ENCODE data around the gene KDM5A. TPM values are rescaled to one million over a fixed set of nuclear protein-coding genes. Genes with fewer than 3 reads are reported as not detected.

The KDM5A gene
- total and polyA plus RNA-seq, 2 donors (not counting 3 experiments of a cell fraction or from before 2014, with no cell fraction given), result 12.6 to 61.0 TPM

DNA sequence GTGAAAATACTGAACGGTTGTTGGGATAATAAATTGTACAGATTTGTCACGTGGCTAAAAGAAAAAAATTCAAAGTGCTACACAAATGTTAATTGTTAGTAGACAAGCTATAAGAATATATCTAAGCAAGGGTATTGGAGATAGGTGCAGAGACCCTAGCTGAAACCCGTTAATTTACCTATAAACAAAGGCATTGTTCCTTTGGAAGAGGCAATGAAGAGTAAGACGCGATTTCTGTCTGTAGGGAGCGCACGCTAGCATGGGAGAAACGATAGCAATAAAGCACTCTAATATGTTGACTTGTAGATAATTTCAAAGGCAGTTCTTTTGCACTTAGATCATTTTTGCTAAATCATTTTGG is 12.9 kb upstream of the KDM5A start:
- Histone ChIP-seq H3K79me2 (ENCODE audit: control insufficient read depth, insufficient read depth, low read length) (peaks cover 10% of the 10 kb centered on the region), H3K36me3 (ENCODE audit: control insufficient read depth in 2 of 2, extremely low read depth in 1 of 2, insufficient read depth in 2 of 2, low read length in 2 of 2) (no peaks in the 10 kb centered on the region), H2AFZ (ENCODE audit: low read depth, low read length) (peak overlapping the region; percentile 96), H3K4me2 (ENCODE audit: insufficient read depth, low read length) (peak overlapping the region; percentile 98), H3K4me3 (replicated peaks in 1 of 3; ENCODE audit: insufficient read depth in 1 of 3, low read depth in 1 of 3, low read length in 3 of 3) (peak overlapping the region; percentile 88 to 94 (median 88)), H3K27ac (ENCODE audit: insufficient read depth, low read depth, low read length) (peak overlapping the region; percentile 28), H3K9me3 (replicated peaks; ENCODE audit: control insufficient read depth, insufficient read depth, low read length) (no peaks in the 10 kb centered on the region), H3K27me3 (ENCODE audit: control insufficient read depth in 2 of 2, insufficient read depth in 2 of 2, low read length in 2 of 2) (no peaks in the 10 kb centered on the region), H3K4me1 (ENCODE audit: control insufficient read depth, extremely low read depth, insufficient read depth, low read length) (peaks cover 8% of the 10 kb centered on the region), H3K9ac (replicated peaks; ENCODE audit: extremely low read depth, insufficient read depth, low read length) (peak overlapping the region; percentile 57), H3K9me1 (replicated peaks; ENCODE audit: control insufficient read depth, extremely low read depth, insufficient read depth, low read length) (no peaks in the 10 kb centered on the region), H4K20me1 (replicated peaks; ENCODE audit: control insufficient read depth, extremely low read depth, insufficient read depth, low read length) (no peaks in the 10 kb centered on the region)
- DNase-seq (ENCODE audit: low read depth, low spot score), result peak; percentile 67
- intact Hi-C loops (cut with micrococcal nuclease), result no loop called here
- CTCF ChIA-PET, result interaction anchor here (0.8 to 1.9 kb wide), 9 partner anchors 8 to 146 kb away, joined by 3 to 6 read pairs (median 3); partner anchors contain the start of gene KDM5A
- no TSS peak for BruUV-seq (replicated peaks)
- POLR2A ChIA-PET, result no interaction called here
- dilution Hi-C loops (cut with MboI; ENCODE audit: extremely low pct_ligation_motif_present, low sequenced_read_pairs), result no loop called here
- FAIRE-seq, result peak; percentile 62
- TF ChIP-seq, protein P1, sequence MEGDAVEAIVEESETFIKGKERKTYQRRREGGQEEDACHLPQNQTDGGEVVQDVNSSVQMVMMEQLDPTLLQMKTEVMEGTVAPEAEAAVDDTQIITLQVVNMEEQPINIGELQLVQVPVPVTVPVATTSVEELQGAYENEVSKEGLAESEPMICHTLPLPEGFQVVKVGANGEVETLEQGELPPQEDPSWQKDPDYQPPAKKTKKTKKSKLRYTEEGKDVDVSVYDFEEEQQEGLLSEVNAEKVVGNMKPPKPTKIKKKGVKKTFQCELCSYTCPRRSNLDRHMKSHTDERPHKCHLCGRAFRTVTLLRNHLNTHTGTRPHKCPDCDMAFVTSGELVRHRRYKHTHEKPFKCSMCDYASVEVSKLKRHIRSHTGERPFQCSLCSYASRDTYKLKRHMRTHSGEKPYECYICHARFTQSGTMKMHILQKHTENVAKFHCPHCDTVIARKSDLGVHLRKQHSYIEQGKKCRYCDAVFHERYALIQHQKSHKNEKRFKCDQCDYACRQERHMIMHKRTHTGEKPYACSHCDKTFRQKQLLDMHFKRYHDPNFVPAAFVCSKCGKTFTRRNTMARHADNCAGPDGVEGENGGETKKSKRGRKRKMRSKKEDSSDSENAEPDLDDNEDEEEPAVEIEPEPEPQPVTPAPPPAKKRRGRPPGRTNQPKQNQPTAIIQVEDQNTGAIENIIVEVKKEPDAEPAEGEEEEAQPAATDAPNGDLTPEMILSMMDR (IDR thresholded peaks at IDR 0.05; ENCODE audit: extremely low read depth in 1 of 2, insufficient read depth in 1 of 2, low read depth in 1 of 2, low read length in 2 of 2), result peak in 1 of 2 donors; percentile 15
- no peak for TF ChIP-seq MYC (IDR thresholded peaks at IDR 0.05; ENCODE audit: low read depth, low read length)

DNA sequence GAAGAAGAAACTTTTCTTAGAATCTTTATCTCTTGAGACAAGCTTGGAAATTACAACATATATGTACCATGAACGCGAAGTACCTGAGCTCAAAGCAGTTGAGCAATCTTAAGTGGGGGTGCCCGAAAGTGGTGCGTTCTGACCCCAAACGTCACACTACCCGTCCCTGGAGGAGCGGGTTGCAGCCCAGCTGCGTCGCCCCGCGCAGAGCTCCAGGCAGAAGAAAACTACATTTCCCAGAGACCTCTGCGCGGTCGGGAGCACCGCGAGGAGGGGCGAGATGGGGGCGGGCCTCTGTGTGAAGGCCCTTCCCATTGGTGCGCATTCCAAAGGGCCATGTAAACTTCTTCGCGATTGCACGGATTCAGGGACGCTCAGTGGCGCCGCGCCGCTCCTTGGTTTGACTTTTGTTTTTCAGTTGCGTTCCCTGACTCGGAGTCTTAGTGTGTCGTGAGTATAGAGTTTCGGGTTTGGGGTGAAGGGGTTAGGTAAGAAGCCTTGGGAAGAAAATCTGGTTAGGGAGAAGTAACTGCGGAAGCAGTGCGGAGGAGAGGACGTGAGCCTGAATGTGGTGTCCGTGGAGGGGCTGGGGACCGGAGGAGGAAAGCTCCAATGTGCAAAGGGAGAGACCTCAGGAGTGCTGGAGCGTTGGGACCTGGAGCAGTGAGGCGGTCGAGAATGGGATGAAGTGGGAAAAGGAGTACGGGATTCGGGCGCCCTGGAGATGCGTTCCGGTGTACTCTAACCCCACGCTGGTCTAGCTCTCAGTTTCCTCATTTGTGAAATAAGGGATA is 12.3 kb upstream of the KDM5A start, which contains the start of gene CCDC77:
Gene CCDC77, plus strand, starts transcription at position 410 of the 794 bp plus-strand sequence. CDS start 7,740 bp downstream, outside the sequence.
- dilution Hi-C loops (cut with MboI; ENCODE audit: extremely low pct_ligation_motif_present, low sequenced_read_pairs), result no loop called here
- intact Hi-C loops (cut with micrococcal nuclease), result loop anchor here (1.0 kb wide), 1 partner anchor 13 kb away; no protein-coding TSS in a partner anchor
- H3K36me3 ChIP-seq (ENCODE audit: control insufficient read depth in 2 of 2, extremely low read depth in 1 of 2, insufficient read depth in 2 of 2, low read length in 2 of 2), result no peaks in the 10 kb centered on the region
- peak; percentile 92 for FAIRE-seq
- no peaks in the 10 kb centered on the region for H3K9me3 ChIP-seq (replicated peaks; ENCODE audit: control insufficient read depth, insufficient read depth, low read length)
- TF ChIP-seq POLR2AphosphoS5 (IDR thresholded peaks at IDR 0.05; ENCODE audit: insufficient read depth, low read depth, low read length) (peak; percentile 39), MYC (IDR thresholded peaks at IDR 0.05; ENCODE audit: low read depth, low read length) (no peak), POLR2A (IDR thresholded peaks at IDR 0.05; ENCODE audit: low read depth, low read length) (peak; percentile 27), GATA2 (IDR thresholded peaks at IDR 0.05; ENCODE audit: insufficient read depth, insufficient read length, low read depth, low read length) (no peak), JUN (IDR thresholded peaks at IDR 0.05; ENCODE audit: borderline replicate concordance, insufficient read depth, insufficient read length, low read depth) (no peak), FOS (IDR thresholded peaks at IDR 0.05; ENCODE audit: borderline replicate concordance, insufficient read depth, low read length) (no peak), EZH2 (IDR thresholded peaks at IDR 0.05; ENCODE audit: borderline replicate concordance, low read depth, low read length, severe bottlenecking) (no peak)
- TF ChIP-seq, protein P1 (IDR thresholded peaks at IDR 0.05; ENCODE audit: extremely low read depth in 1 of 2, insufficient read depth in 1 of 2, low read depth in 1 of 2, low read length in 2 of 2), result peak in 1 of 2 donors; percentile 15
- TF ChIP-seq, protein P2, sequence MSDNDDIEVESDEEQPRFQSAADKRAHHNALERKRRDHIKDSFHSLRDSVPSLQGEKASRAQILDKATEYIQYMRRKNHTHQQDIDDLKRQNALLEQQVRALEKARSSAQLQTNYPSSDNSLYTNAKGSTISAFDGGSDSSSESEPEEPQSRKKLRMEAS (IDR thresholded peaks at IDR 0.05; ENCODE audit: insufficient read depth, insufficient read length), result no peak
- H3K4me3 ChIP-seq (replicated peaks in 1 of 3; ENCODE audit: insufficient read depth in 1 of 3, low read depth in 1 of 3, low read length in 3 of 3), result peak within 1 kb of the TSS; percentile 88 to 94 (median 88)
- POLR2A ChIA-PET, result no interaction called here
- peaks cover 10% of the 10 kb centered on the region for H3K79me2 ChIP-seq (ENCODE audit: control insufficient read depth, insufficient read depth, low read length)
- H3K4me2 ChIP-seq (ENCODE audit: insufficient read depth, low read length), result peak within 1 kb of the TSS; percentile 98
- peak within 1 kb of the TSS; percentile 57 for H3K9ac ChIP-seq (replicated peaks; ENCODE audit: extremely low read depth, insufficient read depth, low read length)
- no peaks in the 10 kb centered on the region for H3K27me3 ChIP-seq (ENCODE audit: control insufficient read depth in 2 of 2, insufficient read depth in 2 of 2, low read length in 2 of 2)
- peak; percentile 96 for DNase-seq (ENCODE audit: low read depth, low spot score)
- CTCF ChIA-PET, result interaction anchor here (0.7 to 1.9 kb wide), 14 partner anchors 8 to 146 kb away, joined by 3 to 6 read pairs (median 3); partner anchors contain the start of gene KDM5A
- H2AFZ ChIP-seq (ENCODE audit: low read depth, low read length), result peak within 1 kb of the TSS; percentile 96
- H3K27ac ChIP-seq (ENCODE audit: insufficient read depth, low read depth, low read length), result peak within 1 kb of the TSS; percentile 28
- TSS peak; percentile 56 for BruUV-seq (replicated peaks)
- H3K4me1 ChIP-seq (ENCODE audit: control insufficient read depth, extremely low read depth, insufficient read depth, low read length), result peaks cover 8% of the 10 kb centered on the region
- H3K9me1 ChIP-seq (replicated peaks; ENCODE audit: control insufficient read depth, extremely low read depth, insufficient read depth, low read length), result no peaks in the 10 kb centered on the region
- H4K20me1 ChIP-seq (replicated peaks; ENCODE audit: control insufficient read depth, extremely low read depth, insufficient read depth, low read length), result no peaks in the 10 kb centered on the region

All from endothelial cell of umbilical vein (primary cell).